ENCODE results near the gene TSBP1.

- TF ChIP-seq EZH2phosphoT487 (conservative IDR thresholded peaks at IDR 0.05; ENCODE audit: low read length) (no peak), CTCF (IDR thresholded peaks at IDR 0.05; ENCODE audit: insufficient read depth, low read length, poor library complexity, severe bottlenecking) (no peak)
Observed at GRCh38 chr6:32271429-32271828, 100.3 kb downstream of the TSBP1 start.
